GM12878 (cell line): ENCODE data around the gene HP1BP3. TPM values are rescaled to one million over a fixed set of nuclear protein-coding genes. Genes with fewer than 3 reads are reported as not detected.

Source experiments
- ATAC-seq: fragments of 200-7000 bp; cut with Tn5 transposase; 3 replicates; pipeline ENCODE4 v1.9.1; 2020; ENCODE audit warnings: mild to moderate bottlenecking, moderate library complexity
- BruUV-seq: library from RNA; stranded (reverse); fragments of 400-500 nt; replicated peaks from 2 replicates; lab custom pipeline; 2021; lab: Mats Ljungman, UMichigan
- CTCF ChIA-PET: fragments of 300-600 bp; sonication (Branson Sonifier 250); formaldehyde crosslinking; extraction: SDS; loops from one replicate; lab custom pipeline; 2021; ENCODE audit warnings: inconsistent platforms; lab: Yijun Ruan, JAX
- POLR2A ChIA-PET: fragments of 350-600 bp; formaldehyde crosslinking; extraction: SDS; loops from one replicate; lab custom pipeline; 2021; ENCODE audit warnings: inconsistent platforms; lab: Charles Lee
- RAD21 ChIA-PET: fragments of 300-600 bp; sonication (Branson Sonifier 250); formaldehyde crosslinking; loops from one replicate; lab custom pipeline; 2023; ENCODE audit warnings: antibody characterized with exemption; ENCODE audit not compliant: unreplicated experiment; lab: Charles Lee
- SMC1A ChIA-PET: fragments of 300-600 bp; sonication (Branson Sonifier 250); formaldehyde crosslinking; loops from one replicate; lab custom pipeline; 2023; ENCODE audit not compliant: unreplicated experiment, uncharacterized antibody; lab: Charles Lee
- DNase-seq: peaks from one replicate; pipeline ENCODE4 v3.0.0-alpha.2; 2011; ENCODE audit warnings: low read depth, low spot score
- FAIRE-seq: peaks from 3 replicates; lab custom pipeline; 2011; peaks lifted over from hg19 to GRCh38; lab: Jason Lieb, UNC
- H2AFZ ChIP-seq: 2 replicates; pipeline ENCODE4 v1.6.0; 2011; ENCODE audit warnings: low read depth, low read length, control low read depth; ENCODE audit not compliant: control insufficient read depth
- H3K27ac ChIP-seq: 2 replicates; pipeline ENCODE4 v1.5.1; 2011; ENCODE audit warnings: control low read depth; ENCODE audit not compliant: control insufficient read depth, insufficient read depth
- H3K27me3 ChIP-seq, 2 experiments: replicated peaks in 1 of 2; 2 replicates each; pipeline versions ENCODE4 v1.6.0 to v1.6.1; 2011; ENCODE audit warnings: low read length in 1 of 2; ENCODE audit not compliant: control insufficient read depth in 2 of 2, insufficient read depth in 2 of 2
- H3K36me3 ChIP-seq, 2 experiments: 2 replicates each; pipeline ENCODE4 v1.5.1; 2011; ENCODE audit warnings: low read length in 1 of 2; ENCODE audit not compliant: control insufficient read depth in 2 of 2, insufficient read depth in 2 of 2
- H3K4me1 ChIP-seq: 2 replicates; pipeline ENCODE4 v1.6.1; 2011; ENCODE audit warnings: mild to moderate bottlenecking, low read length, moderate library complexity, mixed read lengths; ENCODE audit not compliant: control insufficient read depth, insufficient read depth
- H3K4me2 ChIP-seq: 2 replicates; pipeline ENCODE4 v1.6.0; 2011; ENCODE audit warnings: control low read depth; ENCODE audit not compliant: control insufficient read depth, insufficient read depth
- H3K4me3 ChIP-seq: fragments of 200-600 bp; sonication (generic); 2 replicates; pipeline ENCODE4 v1.5.1; 2016
- H3K79me2 ChIP-seq: 2 replicates; pipeline ENCODE4 v1.6.0; 2011; ENCODE audit warnings: low read length; ENCODE audit not compliant: control insufficient read depth, insufficient read depth
- H3K9ac ChIP-seq: 2 replicates; pipeline ENCODE4 v1.8.0; 2011; ENCODE audit warnings: low read length, control low read depth, mixed read lengths; ENCODE audit not compliant: control insufficient read depth, insufficient read depth
- H3K9me3 ChIP-seq: replicated peaks from 3 replicates; pipeline ENCODE4 v1.5.1; 2011; ENCODE audit warnings: mild to moderate bottlenecking, low read length; ENCODE audit not compliant: control insufficient read depth, insufficient read depth
- H4K20me1 ChIP-seq: 2 replicates; pipeline ENCODE4 v1.6.0; 2011; ENCODE audit not compliant: control insufficient read depth, insufficient read depth
- CHD2 ChIP-seq: IDR thresholded peaks from 2 replicates; pipeline ENCODE4 v1.6.1; 2011; ENCODE audit warnings: low read depth, low read length, improper control_type of control experiment, borderline replicate concordance
- ESRRA ChIP-seq: IDR thresholded peaks from 2 replicates; pipeline ENCODE4 v1.6.1; 2012; ENCODE audit warnings: mild to moderate bottlenecking, low read length, improper control_type of control experiment
- IKZF2 ChIP-seq, 2 experiments: fragments of 450-650 bp; IDR thresholded peaks; 2 replicates each; pipeline ENCODE4 v1.6.1; 2017; ENCODE audit warnings: mild to moderate bottlenecking in 2 of 2, moderate library complexity in 2 of 2
- JUNB ChIP-seq: IDR thresholded peaks from 2 replicates; pipeline ENCODE4 v1.6.1; 2016; ENCODE audit warnings: antibody characterized with exemption, mild to moderate bottlenecking
- MXI1 ChIP-seq: fragments of 150-350 bp; IDR thresholded peaks from 2 replicates; pipeline ENCODE4 v1.6.1; 2011; ENCODE audit warnings: low read depth, mild to moderate bottlenecking, inconsistent platforms, low read length, improper control_type of control experiment
- NFXL1 ChIP-seq: fragments of 450-650 bp; IDR thresholded peaks from 2 replicates; pipeline ENCODE4 v1.6.1; 2017; ENCODE audit warnings: antibody characterized with exemption, mild to moderate bottlenecking, borderline replicate concordance
- NFYB ChIP-seq: IDR thresholded peaks from 2 replicates; pipeline ENCODE4 v1.6.1; 2011; ENCODE audit warnings: low read depth, mild to moderate bottlenecking, low read length, improper control_type of control experiment, moderate library complexity; ENCODE audit not compliant: insufficient read depth
- PKNOX1 ChIP-seq: fragments of 450-650 bp; IDR thresholded peaks from 2 replicates; pipeline ENCODE4 v1.6.1; 2016; ENCODE audit warnings: mild to moderate bottlenecking
- POU2F2 ChIP-seq: IDR thresholded peaks from 3 replicates; pipeline ENCODE4 v1.6.1; 2011; ENCODE audit warnings: low read depth, mild to moderate bottlenecking, low read length, borderline replicate concordance
- PRDM15 ChIP-seq: fragments of 450-650 bp; formaldehyde crosslinking; IDR thresholded peaks from 2 replicates; pipeline ENCODE4 v1.4.0; 2020; ENCODE audit warnings: mild to moderate bottlenecking, moderate library complexity
- RBBP5 ChIP-seq: fragments of 200-600 bp; sonication (generic); conservative IDR thresholded peaks from 2 replicates; pipeline ENCODE4 v1.6.1; 2016
- RUNX3 ChIP-seq: IDR thresholded peaks from 2 replicates; pipeline ENCODE4 v1.6.1; 2012; ENCODE audit warnings: low read length, inconsistent platforms
- SREBF1 ChIP-seq: IDR thresholded peaks from 2 replicates; pipeline ENCODE4 v1.6.1; 2012; ENCODE audit warnings: mild to moderate bottlenecking, low read length
- TCF12 ChIP-seq: IDR thresholded peaks from 2 replicates; pipeline ENCODE4 v1.6.1; 2011; ENCODE audit warnings: low read depth, mild to moderate bottlenecking, low read length
- ZBED1 ChIP-seq: IDR thresholded peaks from 2 replicates; pipeline ENCODE4 v1.6.1; 2016; ENCODE audit warnings: borderline replicate concordance
- WGBS: methylation state at CpG from one replicate; pipeline ENCODE4 v1.1.6; 2016; ENCODE audit warnings: low lambda C conversion rate; ENCODE audit not compliant: insufficient replicate concordance, insufficient coverage; ENCODE audit errors: missing lambda C conversion rate; 5-methylcytosine and 5-hydroxymethylcytosine counted together
- in situ Hi-C: fragments of 300-500 bp; cut with MboI; formaldehyde crosslinking; loops from 9 replicates; pipeline ENCODE4 v1.14.3; 2018; ENCODE audit warnings: mixed read lengths
- intact Hi-C: fragments of 100-400 bp; cut with micrococcal nuclease; formaldehyde crosslinking; loops from one replicate; pipeline ENCODE4 v1.14.2; 2022; ENCODE audit not compliant: unreplicated experiment
- polyA plus RNA-seq, 11 experiments: library from polyadenylated mRNA; depleted of rRNA in 4 of 11; unstranded in 6 of 11; stranded (reverse) in 5 of 11; fragments of >200 nt; fragmentation: Nextera tagmentation in 4 of 11; fragmentation: Illumina TruSeq in 1 of 11; extraction: Ambion mirVana in 4 of 11; extraction: Trizol in 1 of 11; gene quantifications; 1 replicate in 1 of 11; 2 replicates in 10 of 11; pipeline versions ENCODE4 v1.2.1 to v1.2.3, GENCODE V29; 2011 to 2016; ENCODE audit warnings: inconsistent platforms in 2 of 11, missing spikeins in 2 of 11, low read depth in 1 of 11
- total RNA-seq, 4 experiments: library from RNA; depleted of rRNA in 3 of 4; stranded (reverse); fragments of >200 nt in 3 of 4; fragmentation: Illumina TruSeq in 1 of 4; extraction: Trizol in 1 of 4; gene quantifications; 2 replicates each; pipeline versions ENCODE4 v1.2.1 to v1.2.3, GENCODE V29; 2013 to 2021

Gene HP1BP3
- total and polyA plus RNA-seq, 10 of the 15 experiments (the other 5 are each of a cell fraction or from before 2014, with no cell fraction given): 32.6 to 188 (median 133) TPM

GRCh38 chr1:20751462-20751990 is 35.6 kb downstream of the HP1BP3 start:
- Histone ChIP-seq H2AFZ (no peak overlapping the region), H3K79me2 (no peaks in the 10 kb centered on the region), H3K36me3 (peaks cover 4 to 31% of the 10 kb centered on the region in 2 experiments), H3K4me1 (no peaks in the 10 kb centered on the region), H4K20me1 (no peaks in the 10 kb centered on the region), H3K27me3 (no peaks in the 10 kb centered on the region), H3K9me3 (no peaks in the 10 kb centered on the region), H3K9ac (no peak overlapping the region), H3K27ac (no peak overlapping the region), H3K4me2 (no peak overlapping the region), H3K4me3 (no peak overlapping the region)
- CTCF ChIA-PET: interaction anchor here (1.0 to 1.1 kb wide), 2 partner anchors 20 to 57 kb away, joined by 3 read pairs; no protein-coding TSS in a partner anchor
- intact Hi-C loops: no loop called here
- SMC1A ChIA-PET: interaction anchor here (1.2 kb wide), 1 partner anchor 18 kb away, joined by 3 read pairs; no protein-coding TSS in a partner anchor
- RAD21 ChIA-PET: no interaction called here
- BruUV-seq: no TSS peak
- in situ Hi-C loops: loop anchor here (25.0 kb wide), 2 partner anchors 961 to 1564 kb away; no protein-coding TSS in a partner anchor
- WGBS: 100% methylated on average over 3 of the region's 3 CpGs
- no peak for ATAC-seq
- TF ChIP-seq SREBF1: no peak
- 0 out of 2 replicates have a peak, but pooled peaks have one; percentile 21 for TF ChIP-seq PKNOX1
- no peak for FAIRE-seq
- DNase-seq: no peak
- POLR2A ChIA-PET: interaction anchor here (0.7 kb wide), 1 partner anchor 101 kb away, joined by 4 read pairs; no protein-coding TSS in a partner anchor

- no TSS peak for BruUV-seq
- RAD21 ChIA-PET: no interaction called here
- Histone ChIP-seq H3K79me2 (no peaks in the 10 kb centered on the region), H3K27ac (no peak overlapping the region), H2AFZ (no peak overlapping the region), H3K4me1 (no peaks in the 10 kb centered on the region), H3K9ac (no peak overlapping the region), H3K36me3 (peaks cover 0 to 55% of the 10 kb centered on the region in 2 experiments), H4K20me1 (no peaks in the 10 kb centered on the region), H3K27me3 (no peaks in the 10 kb centered on the region), H3K4me3 (no peak overlapping the region), H3K4me2 (no peak overlapping the region), H3K9me3 (no peaks in the 10 kb centered on the region)
- POLR2A ChIA-PET: no interaction called here
- no peak for ATAC-seq
- intact Hi-C loops (no loop called here), in situ Hi-C loops (no loop called here)
- CTCF ChIA-PET: no interaction called here
- DNase-seq: no peak
- no peak for FAIRE-seq
- SMC1A ChIA-PET: interaction anchor here (1.1 kb wide), 1 partner anchor 43 kb away, joined by 3 read pairs; no protein-coding TSS in a partner anchor
- TF ChIP-seq ZBED1 (no peak), CHD2 (no peak), TCF12 (no peak), IKZF2 (IDR thresholded peaks at IDR 0.05) (no peak), ESRRA (no peak), NFXL1 (no peak), RBBP5 (no peak), RUNX3 (no peak), POU2F2 (no peak), PRDM15 (CRISPR knock-in tag) (no peak), JUNB (no peak), MXI1 (no peak), NFYB (no peak)
Observed at GRCh38 chr1:20742671-20743070, 44.4 kb downstream of the HP1BP3 start.
